GM19438 (cell line): ENCODE measurements around the gene TXN.
"Not testable (repeated sequence)": the region's sequence is repeated elsewhere in the genome, so short reads cannot be mapped to it uniquely, and the experiment has no call there.

ENCODE experiments used
- ATAC-seq: cut with Tn5 transposase; IDR thresholded peaks from one replicate; pipeline ENCODE4 v1.9.1; 2021; ENCODE audit warnings: low read depth; ENCODE audit not compliant: unreplicated experiment

TXN gene

GRCh38 chr9:110214090-110214489, 42.2 kb downstream of the TXN start:
- ATAC-seq: no peak

- no peak for ATAC-seq
Measured at GRCh38 chr9:110213413-110214044, 42.8 kb downstream of the TXN start.

GRCh38 chr9:110208031-110208430, 48.3 kb downstream of the TXN start, which contains the start of gene C9orf152:
Gene C9orf152 (minus strand): TSS chr9:110208159. CDS start chr9:110207579, 580 bp downstream.
- no peak for ATAC-seq

GRCh38 chr9:110207071-110207641, 49.2 kb downstream of the TXN start:
- no peak for ATAC-seq

- no peak for ATAC-seq
Measured at GRCh38 chr9:110206389-110206788, 49.9 kb downstream of the TXN start.

GRCh38 chr9:110205612-110206011, 50.7 kb downstream of the TXN start:
- not testable (repeated sequence) for ATAC-seq

GRCh38 chr9:110202232-110202631, 54.1 kb downstream of the TXN start:
- no peak for ATAC-seq

GRCh38 chr9:110199643-110200042, 56.7 kb downstream of the TXN start:
- no peak for ATAC-seq

- ATAC-seq: no peak
Measured at GRCh38 chr9:110198357-110198756, 58.0 kb downstream of the TXN start.

GRCh38 chr9:110197330-110198187, 58.7 kb downstream of the TXN start:
- ATAC-seq: no peak

- ATAC-seq: not testable (repeated sequence)
Measured at GRCh38 chr9:110196084-110196499, 60.2 kb downstream of the TXN start.
